NCI-H128 (cell line): ENCODE results near the gene SLC45A1.
A peak's percentile ranks its signal among the peaks of the same experiment; 100 is the strongest.

Source experiments
- DNase-seq: peaks from one replicate; lab custom pipeline; 2025; ENCODE audit not compliant: unreplicated experiment; lab: John Stamatoyannopoulos, UW

The SLC45A1 gene

DNA sequence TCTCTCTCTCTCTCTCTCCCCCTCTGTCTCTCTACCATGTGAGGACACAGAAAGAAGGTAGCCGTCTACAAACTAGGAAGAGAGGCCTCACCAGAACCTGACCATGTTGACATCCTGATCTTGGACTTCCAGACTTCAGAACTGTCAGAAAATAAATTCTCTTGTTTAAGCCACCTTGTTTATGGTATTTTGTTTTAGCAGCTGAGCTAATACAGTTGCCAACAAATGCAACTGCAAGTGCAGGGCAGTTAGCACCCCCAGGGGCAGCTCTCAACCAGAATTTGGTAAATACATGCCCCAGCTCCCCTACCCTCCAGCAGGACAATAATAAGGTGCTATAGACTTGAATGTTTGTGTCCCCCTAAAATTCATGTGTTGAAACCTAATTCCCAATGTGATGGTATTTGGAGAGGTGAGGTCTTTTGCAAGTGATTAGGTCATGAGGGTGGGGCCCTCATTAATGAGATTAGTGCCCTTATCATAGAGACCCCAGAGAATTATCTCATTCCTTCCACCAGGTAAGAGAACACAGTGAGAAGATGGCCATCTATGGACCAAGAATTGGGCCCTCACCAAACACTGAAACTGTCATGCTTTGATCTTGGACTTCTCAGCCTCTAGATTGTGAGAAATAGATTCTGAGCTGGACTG lies 6.7 kb upstream of the SLC45A1 start:
- no peak for DNase-seq

DNA sequence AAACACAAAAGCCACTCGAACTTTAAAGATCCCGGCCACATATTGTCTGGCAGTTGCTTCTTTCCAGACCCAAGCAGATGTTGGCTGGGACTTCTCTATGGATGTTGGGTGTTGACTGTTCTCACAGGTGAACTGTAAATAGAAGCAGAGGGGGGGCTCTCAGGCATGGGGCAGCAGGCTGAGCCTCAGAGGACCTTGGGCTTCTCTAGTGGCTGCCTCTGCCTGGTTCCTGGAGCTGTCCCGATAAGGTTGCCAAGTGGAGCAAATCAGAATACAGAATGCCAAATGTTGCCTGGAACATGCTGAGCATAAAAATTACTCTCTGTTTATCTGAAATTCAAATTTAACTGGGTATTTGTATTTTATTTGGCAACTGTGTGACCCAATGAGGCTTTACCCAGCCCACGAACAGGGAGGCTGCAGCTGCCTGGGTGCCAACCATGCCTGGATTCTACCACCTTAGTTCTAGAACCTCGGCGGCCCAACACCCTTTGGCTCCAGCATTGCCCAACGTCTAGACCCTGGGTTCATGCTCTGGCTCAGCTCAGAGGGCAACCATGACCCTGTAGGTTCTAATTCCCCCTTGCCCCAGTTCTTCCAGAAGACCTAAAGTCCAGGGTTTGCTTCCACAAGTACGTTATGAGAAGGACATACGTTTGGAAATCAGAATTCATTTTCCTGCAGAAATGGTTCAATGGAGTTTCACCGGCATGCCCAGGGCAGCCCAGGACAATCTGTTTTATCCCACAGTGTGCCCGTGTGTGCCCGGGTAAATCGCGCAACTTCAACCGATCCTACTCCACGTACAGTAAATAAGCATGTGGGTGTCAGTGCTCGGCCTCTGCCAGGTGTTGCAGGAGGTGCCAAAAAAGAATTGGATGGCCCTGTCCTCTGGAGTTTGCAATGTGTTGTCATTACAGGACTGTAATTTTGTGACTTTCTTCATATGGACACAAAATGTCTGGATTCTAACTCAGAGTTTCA lies 5.4 kb upstream of the SLC45A1 start:
- no peak for DNase-seq

DNA sequence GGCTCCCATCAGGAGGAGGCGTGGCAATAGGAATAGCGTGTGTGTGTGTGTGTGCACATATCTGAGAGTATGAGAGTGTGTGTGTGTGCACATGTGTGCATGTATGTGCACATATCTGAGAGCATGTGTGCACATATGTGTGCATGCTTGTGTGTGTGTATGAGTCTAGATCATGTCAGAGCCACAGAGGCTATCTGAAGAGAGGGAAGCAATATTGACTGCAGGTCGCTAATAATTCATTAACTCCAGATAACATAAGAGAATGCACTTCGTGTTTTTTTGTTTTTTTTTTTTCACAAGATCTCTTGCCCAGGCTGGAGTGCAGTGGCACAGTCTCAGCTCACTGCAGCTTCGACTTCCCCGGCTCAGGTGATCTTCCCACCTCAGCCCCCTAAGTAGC lies 4.7 kb upstream of the SLC45A1 start:
- no peak for DNase-seq

DNA sequence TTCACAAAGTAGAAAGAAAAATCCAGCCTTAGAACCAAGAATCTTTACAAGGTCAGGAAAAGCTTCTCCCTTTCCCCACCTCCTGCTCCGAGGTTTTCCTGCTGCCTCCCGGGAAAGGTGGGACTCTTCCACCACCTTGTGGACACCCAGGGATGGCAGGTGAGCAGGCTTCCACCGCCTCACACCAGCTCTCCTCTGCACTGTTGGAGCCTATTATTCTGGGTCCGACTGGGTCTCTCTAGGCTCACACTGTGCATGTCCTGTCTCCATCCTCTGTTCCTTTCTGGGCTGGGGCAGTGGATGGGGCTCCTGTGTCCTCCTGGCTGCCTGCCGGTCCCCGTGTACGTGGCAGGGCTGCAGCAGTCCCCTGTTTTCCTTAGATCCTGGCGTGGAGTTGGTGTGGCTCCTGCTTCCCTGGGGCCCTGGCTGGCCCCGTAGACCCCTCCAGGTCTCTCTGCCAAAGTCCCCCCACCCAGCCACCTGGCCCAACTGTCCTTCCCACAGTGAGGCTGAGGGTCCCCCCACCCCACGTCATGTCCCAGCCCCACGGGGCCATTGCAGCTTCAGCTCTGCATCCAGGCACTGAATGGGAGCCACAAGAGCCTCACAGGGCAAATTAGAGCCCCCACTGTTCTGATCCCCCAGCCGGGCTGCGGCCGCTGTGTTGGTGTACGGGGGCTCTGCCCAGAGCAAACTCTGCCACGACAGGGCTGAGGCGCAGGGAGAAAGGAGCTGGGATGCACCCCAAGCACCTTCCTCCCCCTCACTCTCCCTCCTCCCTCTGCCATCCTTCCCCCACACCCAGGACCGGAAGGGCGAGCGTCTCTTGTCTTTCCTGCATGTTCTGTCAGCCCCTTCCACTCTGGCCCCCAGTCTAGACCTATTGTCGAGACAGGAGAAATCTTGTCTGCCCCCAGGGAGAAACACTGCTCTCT lies 3.3 kb upstream of the SLC45A1 start:
- peak; percentile 60 for DNase-seq

DNA sequence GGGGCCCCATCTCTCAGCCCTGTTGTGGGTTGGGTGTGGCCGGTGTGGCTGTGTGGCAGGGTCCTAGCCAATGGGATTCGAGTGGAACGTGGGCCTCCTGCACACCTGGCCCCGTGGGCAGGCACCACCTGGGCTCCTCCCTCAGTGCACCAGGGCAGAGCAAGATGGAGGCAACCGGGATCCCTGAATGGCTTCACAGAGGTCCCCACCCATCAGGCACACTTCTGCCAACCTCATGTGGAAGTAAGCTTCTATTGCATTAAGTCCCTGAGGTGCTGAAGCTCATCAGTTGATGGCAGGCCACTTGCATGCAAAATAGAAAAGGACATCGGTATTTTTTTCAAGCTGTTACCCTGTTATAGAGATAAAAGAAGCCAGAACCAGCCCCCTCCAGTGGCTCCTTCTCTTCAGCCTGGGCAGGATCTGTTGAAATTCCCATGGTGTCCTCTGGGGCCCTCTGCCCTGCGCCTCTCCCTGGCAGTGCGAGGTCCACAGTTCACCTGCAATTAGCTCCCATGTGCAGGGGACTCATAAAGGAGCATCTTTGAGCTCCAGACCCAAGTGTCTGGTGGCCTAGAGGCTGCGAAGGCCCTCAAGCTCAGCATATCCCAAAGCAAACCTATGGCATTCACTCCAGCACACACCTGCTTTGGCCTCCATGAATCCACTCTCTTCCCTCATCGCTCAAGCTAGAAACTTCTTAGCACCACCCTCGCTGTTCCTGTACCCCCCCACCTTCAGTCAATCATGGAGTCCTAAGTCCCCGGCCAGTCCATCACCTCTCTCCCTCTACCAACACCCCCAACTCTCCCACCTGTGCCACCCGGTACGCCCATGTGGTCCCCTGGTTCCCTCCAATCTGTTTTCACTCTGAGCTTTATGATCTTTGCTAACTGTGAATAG lies 2.1 kb upstream of the SLC45A1 start:
- no peak for DNase-seq

DNA sequence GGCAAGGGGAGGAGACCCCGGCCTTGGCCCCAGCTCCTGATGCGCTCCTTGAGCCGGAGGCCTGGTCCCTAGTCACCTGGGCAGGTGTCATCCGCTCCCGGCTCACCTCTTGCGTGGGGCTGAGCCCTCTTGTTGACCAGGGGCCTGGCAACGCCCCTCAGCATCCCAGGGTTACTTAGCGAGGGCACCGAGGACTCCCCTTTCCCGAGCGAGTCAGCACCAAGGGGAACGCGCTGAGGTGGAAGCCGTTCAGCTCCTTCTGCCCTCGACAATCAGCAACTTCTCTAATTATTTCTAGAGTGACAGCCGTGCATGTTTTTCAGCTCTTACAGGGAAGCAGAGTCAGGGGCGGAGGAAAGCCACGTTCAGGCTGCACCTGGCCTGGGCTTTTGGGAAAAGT lies 522 bp downstream of the SLC45A1 start:
- DNase-seq: no peak

DNA sequence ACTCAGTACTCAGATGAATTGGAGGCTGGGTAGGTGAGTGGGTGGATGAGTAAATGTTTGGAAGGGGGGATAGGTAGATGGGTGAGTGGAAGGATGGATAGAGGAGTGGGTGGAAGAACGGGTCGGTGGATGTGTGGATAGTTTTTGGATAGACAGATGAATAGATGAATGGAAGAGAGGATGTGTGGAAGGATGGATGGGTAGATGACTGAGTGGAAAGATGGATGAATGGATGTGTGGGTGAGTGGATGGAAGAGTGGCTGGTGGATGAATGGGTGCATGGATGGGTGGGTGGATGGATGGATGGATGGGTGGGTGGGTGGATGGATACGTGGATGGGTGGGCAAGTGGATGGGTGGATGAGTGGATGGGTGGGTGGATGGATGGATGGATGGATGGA lies 3.7 kb downstream of the SLC45A1 start:
- DNase-seq: no peak

DNA sequence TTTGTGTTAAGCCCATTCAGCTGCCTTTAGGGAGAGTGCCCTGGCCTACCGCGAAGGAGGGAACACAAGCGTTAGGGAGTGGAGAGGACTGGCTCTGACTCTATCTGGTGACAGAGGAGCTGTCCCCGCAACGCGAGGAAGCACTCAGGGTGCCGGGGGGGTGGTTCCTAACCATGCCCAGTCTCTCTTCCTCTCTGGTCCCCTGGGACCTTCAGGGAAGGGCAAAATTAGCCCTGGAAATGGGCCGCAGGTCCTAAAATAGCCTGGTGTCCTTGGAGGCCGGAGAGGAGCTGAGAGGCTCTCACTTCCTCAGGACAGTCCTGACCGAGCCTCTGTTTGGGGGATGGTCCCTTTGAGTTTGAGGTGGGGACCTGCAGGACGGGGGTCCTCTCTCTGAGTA lies 5.8 kb downstream of the SLC45A1 start:
- DNase-seq: no peak

DNA sequence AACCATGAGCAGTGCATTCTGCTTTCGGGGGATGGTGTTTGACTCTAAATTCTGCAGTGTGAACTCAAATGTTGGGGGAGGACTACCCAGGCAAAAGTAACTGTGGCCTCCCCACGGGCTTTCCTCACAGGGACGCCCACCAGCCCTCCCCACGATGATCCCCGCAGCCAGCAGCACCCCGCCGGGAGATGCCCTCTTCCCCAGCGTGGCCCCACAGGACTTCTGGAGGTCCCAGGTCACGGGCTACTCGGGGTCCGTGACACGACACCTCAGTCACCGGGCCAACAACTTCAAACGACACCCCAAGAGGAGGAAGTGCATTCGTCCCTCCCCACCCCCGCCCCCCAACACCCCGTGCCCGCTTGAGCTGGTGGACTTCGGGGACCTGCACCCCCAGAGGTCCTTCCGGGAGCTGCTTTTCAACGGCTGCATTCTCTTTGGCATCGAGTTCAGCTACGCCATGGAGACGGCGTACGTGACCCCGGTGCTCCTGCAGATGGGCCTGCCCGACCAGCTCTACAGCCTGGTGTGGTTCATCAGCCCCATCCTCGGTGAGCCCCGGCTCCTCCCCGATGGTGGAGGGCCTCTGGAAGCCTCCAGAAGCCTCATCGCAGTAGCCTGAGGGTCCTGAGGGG lies 6.4 kb downstream of the SLC45A1 start:
- no peak for DNase-seq

DNA sequence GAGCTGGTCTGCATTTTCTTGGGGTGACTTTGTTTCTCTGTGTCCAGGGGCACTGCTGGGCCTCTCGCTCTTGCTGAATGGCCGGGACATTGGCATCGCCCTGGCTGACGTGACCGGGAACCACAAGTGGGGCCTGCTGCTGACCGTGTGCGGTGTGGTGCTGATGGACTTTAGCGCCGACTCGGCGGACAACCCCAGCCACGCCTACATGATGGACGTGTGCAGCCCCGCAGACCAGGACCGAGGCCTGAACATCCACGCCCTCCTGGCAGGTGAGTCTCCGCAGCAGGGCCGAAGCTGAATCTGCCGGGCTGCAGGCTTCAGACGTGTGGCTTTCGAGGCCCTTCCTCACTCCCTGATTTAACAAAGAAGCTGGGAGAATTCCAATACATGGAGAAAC lies 7.9 kb downstream of the SLC45A1 start:
- no peak for DNase-seq

DNA sequence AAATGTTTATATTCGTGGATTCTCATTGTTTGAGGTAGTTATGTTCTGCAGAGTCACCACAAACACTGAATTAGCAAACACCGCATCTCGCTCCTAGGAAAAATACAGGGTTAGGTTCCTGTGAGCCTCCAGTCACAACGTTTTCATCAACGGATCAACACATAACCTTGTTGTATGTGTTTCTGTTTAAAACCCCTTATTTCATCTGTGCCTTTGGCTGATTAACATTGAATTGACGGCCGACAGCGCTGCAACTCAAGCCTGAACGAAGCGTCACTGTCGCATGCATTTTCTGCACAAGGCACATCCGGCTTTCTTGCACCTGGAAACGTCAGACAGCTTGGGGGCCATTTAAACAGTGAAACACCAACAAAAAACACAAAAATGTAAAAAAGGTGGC lies 8.4 kb downstream of the SLC45A1 start:
- no peak for DNase-seq

DNA sequence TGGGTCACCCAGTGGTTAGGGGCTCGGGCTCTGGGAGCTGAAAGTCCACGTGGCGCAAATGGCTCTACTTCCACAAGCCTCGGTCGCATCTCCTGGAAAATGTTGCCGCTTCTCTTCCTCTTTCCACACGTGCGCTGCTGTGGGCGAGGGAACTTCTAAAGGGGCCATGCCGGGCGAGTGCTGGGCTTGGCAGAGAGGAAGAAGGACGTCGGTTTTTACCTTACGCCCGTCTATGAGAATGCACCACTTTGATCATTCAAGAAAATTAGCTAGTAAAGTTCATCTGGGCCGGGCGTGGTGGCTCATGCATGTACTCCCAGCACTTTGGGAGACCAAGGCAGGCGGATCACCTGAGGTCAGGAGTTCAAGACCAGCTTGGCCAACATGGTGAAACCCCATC lies 10.4 kb downstream of the SLC45A1 start:
- DNase-seq: no peak

DNA sequence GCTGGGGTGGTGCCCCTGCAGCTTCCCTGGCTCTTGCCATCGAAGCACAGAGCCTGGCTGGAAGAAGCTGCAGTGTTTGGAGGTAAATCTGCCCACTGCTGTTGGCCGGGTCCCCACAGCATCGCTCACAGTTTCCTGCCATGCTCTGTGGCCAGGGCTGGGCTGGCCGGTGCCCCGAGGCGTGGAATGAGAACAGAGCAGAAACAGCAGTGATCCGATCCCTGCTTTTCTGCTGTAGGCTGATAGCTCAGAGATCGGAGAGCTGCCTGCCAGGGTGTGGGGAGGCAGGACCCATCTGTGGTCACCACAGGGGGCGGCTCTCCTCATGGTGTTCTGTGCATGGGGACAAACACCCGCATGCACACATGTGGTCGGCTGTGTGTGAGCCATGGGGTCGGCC lies 11.5 kb downstream of the SLC45A1 start:
- DNase-seq: no peak

DNA sequence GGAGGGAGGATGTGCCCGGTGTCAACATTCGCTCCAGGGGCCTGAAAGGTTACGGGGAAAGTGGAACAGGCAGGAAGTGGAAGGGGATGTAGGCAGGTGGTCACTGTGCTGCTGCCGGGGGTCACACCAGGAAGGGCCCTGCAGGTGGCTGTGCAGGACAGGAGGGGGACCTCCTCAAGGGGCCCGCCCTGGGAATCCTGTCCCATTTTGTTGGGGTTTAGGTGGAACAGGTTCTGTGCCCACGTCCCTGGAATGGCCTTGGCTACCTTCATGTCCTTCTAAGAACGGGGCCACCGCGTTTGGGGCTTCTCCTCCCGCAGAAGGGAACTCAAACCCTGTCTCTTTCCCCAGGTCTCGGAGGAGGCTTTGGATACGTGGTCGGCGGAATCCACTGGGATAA lies 11.9 kb downstream of the SLC45A1 start:
- no peak for DNase-seq

DNA sequence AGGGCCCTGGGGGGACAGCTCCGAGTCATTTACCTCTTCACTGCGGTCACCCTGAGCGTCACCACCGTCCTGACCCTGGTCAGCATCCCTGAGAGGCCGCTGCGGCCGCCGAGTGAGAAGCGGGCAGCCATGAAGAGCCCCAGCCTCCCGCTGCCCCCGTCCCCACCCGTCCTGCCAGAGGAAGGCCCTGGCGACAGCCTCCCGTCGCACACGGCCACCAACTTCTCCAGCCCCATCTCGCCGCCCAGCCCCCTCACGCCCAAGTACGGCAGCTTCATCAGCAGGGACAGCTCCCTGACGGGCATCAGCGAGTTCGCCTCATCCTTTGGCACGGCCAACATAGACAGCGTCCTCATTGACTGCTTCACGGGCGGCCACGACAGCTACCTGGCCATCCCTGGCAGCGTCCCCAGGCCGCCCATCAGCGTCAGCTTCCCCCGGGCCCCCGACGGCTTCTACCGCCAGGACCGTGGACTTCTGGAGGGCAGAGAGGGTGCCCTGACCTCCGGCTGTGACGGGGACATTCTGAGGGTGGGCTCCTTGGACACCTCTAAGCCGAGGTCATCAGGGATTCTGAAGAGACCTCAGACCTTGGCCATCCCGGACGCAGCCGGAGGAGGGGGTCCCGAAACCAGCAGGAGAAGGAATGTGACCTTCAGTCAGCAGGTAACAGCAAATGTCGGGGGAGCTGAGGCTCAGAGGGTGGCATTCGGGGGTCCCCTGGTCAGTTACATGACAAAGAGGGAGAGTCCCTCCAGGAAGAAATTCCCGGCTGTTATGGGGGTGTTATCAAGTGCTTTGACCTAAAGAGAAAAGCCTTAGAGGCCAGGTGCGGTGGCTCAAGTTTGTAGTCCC lies 12.6 kb downstream of the SLC45A1 start:
- no peak for DNase-seq

DNA sequence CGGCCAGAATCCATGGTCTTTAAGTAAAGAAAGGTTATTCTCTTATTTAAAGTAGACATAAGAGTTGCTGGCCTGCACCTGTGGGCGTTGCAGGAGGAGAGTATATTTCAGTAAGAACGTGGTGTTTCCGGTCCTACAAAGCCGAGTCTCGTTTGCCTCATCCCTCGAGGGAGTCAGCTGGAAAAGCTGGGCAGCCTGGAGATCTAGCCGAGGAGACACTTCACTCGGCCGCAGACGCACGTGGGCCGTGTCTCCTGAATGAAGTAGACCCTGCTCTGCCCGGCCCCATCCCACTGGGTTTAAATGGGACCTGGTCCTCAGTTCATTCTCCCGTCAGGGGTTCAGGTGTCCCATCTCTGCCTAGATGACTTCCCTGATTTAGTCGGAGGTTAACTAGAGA lies 14.9 kb downstream of the SLC45A1 start:
- no peak for DNase-seq

DNA sequence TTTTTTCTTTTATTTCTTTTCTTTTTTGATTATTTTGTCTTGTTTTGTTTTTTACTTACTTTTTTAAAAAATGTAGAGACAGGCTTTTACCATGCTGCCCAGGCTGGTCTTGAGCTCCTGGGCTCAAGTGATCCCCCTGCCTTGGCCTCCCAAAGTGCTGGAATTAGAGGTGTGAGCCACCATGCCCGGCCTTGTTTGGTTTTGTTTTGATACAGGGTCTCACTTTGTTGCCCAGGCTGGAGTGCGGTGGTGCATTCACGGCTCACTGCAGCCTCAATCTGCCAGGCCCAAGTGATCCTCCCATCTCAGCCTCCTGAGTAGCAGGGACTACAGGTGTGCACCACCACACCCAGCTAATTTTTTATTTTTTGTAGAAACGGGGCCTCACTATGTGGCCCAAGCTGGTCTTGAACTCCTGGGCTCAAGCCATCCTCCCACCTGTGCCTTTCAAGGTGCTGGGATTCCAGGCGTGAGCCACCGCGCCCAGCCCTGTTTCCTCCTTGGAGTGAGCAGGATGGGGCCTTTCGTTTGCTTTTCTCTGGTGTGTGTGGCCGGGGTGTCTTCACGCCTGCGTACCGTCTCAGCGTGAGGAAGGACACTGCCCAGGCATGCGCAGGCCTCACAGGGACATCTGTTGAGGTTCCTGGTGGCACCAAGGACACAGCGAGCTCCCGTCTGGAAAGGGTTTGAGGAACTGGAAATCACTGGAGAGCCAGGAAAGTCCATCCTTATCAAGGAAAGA lies 15.5 kb downstream of the SLC45A1 start:
- DNase-seq: no peak

DNA sequence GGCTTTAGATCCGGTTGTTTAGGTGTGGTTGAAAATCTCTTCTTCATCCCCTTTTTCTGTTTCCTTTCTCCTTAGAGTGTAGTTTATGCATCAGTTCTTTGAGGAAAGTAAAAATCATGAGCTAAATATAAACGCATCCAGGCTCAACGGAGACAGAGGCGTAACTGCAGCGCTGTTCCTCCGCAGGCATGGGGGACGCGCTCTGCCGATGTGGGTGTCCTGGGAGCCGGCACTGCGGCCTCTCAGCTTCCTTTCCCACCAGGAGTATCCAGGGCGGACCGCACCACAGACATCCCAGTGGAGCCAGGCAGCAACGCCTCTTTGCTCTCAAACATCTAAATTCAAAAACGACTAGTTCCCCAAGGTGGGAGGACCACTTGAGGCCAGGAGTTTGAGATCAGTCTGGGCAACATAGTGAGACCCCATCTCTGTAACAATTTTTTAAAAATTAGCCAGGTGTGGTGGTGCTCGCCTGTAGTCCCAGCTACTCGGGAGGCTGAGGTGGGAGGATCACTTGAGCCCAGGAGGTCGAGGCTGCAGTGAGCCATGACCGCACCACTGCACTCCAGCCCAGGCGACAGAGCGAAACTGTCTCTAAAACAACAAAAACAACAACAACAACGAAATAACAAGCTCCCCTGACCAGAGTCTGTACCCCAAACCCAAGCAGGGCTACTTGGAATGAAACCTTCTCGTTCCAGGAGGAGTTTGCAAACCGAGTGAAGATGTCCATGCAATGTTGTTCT lies 16.4 kb downstream of the SLC45A1 start:
- no peak for DNase-seq
